Activated CD8-positive, alpha-beta T cell treated with anti-CD3 and anti-CD28 coated beads, Interleukin-2, amount 10 ng/mL, durations not matched to agents 7 days and 5 days (primary cell): ENCODE measurements around the gene KRTAP12-1. TPM values are rescaled to one million over a fixed set of nuclear protein-coding genes. Genes with fewer than 3 reads are reported as not detected.
A peak's percentile ranks its signal among the peaks of the same experiment; 100 is the strongest.

Source experiments
- ATAC-seq: fragments of 150-1000 bp; cut with Tn5 transposase; one replicate; pipeline ENCODE4 v1.10.0; 2021; ENCODE audit warnings: moderate library complexity
- CTCF ChIA-PET: fragments of 350-600 bp; sonication (Branson Sonifier 250); formaldehyde crosslinking; loops from one replicate; lab custom pipeline; 2021; ENCODE audit warnings: antibody characterized with exemption; lab: Charles Lee
- POLR2A ChIA-PET: fragments of 350-600 bp; sonication (Branson Sonifier 250); formaldehyde crosslinking; loops from one replicate; lab custom pipeline; 2021; ENCODE audit warnings: antibody characterized with exemption; lab: Charles Lee
- DNase-seq: peaks from one replicate; pipeline ENCODE4 v3.0.0-alpha.2; 2020
- H3K27ac Mint-ChIP-seq: one replicate; pipeline ENCODE4 v1.8.0; 2021; ENCODE audit warnings: mild to moderate bottlenecking, mixed read lengths
- H3K27me3 Mint-ChIP-seq: one replicate; pipeline ENCODE4 v1.8.0; 2021; ENCODE audit warnings: low read depth, mixed read lengths
- H3K36me3 Mint-ChIP-seq: one replicate; pipeline ENCODE4 v1.8.0; 2021; ENCODE audit warnings: low read depth, mixed read lengths
- H3K4me1 Mint-ChIP-seq: one replicate; pipeline ENCODE4 v1.8.0; 2021; ENCODE audit warnings: low read depth, mixed read lengths
- H3K4me3 Mint-ChIP-seq: one replicate; pipeline ENCODE4 v1.8.0; 2021; ENCODE audit warnings: mild to moderate bottlenecking, mixed read lengths
- H3K9me3 Mint-ChIP-seq: one replicate; pipeline ENCODE4 v1.8.0; 2022; ENCODE audit warnings: mixed read lengths; ENCODE audit not compliant: insufficient read depth
- total RNA-seq, 2 experiments: library from RNA; stranded (reverse); gene quantifications; one replicate each; pipeline ENCODE4 v1.2.3, GENCODE V29; 2021

Gene KRTAP12-1
- total RNA-seq, 2 experiments from 2014 or later: not detected

DNA sequence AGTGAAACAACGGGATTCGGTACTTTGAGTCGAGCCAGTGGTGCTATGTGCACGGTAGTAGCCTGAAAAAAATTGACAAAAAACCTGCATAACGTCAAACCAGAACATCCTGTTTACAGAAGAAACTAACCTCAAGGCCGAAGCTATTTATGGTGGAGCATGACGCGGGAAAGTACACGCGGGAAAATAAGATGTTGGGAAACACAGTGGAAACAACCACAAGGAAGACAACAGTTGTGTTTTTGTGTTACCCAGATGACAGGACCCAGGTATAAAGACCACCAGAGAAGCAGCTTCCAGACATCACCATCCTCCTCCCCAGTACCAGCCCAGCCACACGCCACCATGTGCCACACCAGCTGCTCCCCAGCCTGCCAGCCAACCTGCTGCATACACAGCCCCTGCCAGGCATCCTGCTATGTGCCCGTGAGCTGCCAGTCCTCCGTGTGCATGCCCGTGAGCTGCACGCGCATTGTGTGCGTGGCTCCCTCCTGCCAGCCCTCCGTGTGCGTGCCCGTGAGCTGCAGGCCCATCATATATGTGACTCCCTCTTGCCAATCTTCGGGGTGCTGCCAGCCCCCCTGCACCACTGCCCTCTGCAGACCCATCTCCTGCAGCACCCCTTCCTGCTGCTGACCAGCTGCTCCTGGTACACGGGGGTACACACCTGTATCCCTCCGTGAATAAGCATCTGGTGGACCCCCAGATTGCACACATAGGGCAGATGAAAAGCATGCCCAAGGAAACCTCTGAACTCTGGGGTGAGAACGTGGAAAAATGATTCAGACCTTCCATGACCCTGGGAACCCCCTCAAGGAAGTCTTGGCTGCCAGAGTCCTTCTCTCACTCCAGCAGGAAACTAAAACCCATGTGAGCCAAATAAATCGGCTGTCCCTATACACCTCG, 24.1 kb downstream of the KRTAP12-1 start, which contains the start of gene KRTAP12-3:
TSS of gene KRTAP12-3 (plus strand) at position 298 of the 906 bp plus-strand sequence. CDS start at position 346, 48 bp downstream.
- Mint-ChIP-seq H3K4me1 (peaks cover 59% of the 10 kb centered on the region), H3K27ac (peak within 1 kb of the TSS; percentile 96), H3K9me3 (peaks cover 61% of the 10 kb centered on the region), H3K36me3 (peaks cover 69% of the 10 kb centered on the region), H3K27me3 (peaks cover 3% of the 10 kb centered on the region), H3K4me3 (peak within 1 kb of the TSS; percentile 63)
- ATAC-seq: peak; percentile 74
- POLR2A ChIA-PET: interaction anchor here (1.0 kb wide), 1 partner anchor 10 kb away, joined by 3 read pairs; no protein-coding TSS in a partner anchor
- CTCF ChIA-PET: interaction anchor here (0.7 to 2.1 kb wide), 5 partner anchors 11 to 85 kb away, joined by 3 to 7 read pairs (median 3); no protein-coding TSS in a partner anchor
- DNase-seq: peak; percentile 64

- ChIA-PET CTCF (interaction anchor here (1.1 kb wide), 1 partner anchor 53 kb away, joined by 3 read pairs; no protein-coding TSS in a partner anchor), POLR2A (interaction anchor here (1.0 kb wide), 1 partner anchor 9 kb away, joined by 3 read pairs; no protein-coding TSS in a partner anchor)
- H3K27ac Mint-ChIP-seq: peak overlapping the region; percentile 96
- no peaks in the 10 kb centered on the region for H3K27me3 Mint-ChIP-seq
- peaks cover 69% of the 10 kb centered on the region for H3K36me3 Mint-ChIP-seq
- peak overlapping the region; percentile 63 for H3K4me3 Mint-ChIP-seq
- peaks cover 60% of the 10 kb centered on the region for H3K9me3 Mint-ChIP-seq
- peaks cover 59% of the 10 kb centered on the region for H3K4me1 Mint-ChIP-seq
- no peak for ATAC-seq
- DNase-seq: no peak
Measured at GRCh38 chr21:44656868-44657267, 25.1 kb downstream of the KRTAP12-1 start.

- ChIA-PET POLR2A (no interaction called here), CTCF (interaction anchor here (1.4 to 1.8 kb wide), 2 partner anchors 9 to 144 kb away, joined by 4 read pairs; no protein-coding TSS in a partner anchor)
- Mint-ChIP-seq H3K27me3 (no peaks in the 10 kb centered on the region), H3K4me3 (no peak within 1 kb of the TSS), H3K9me3 (peaks cover 46% of the 10 kb centered on the region), H3K4me1 (peaks cover 57% of the 10 kb centered on the region), H3K27ac (peak within 1 kb of the TSS; percentile 77), H3K36me3 (peaks cover 59% of the 10 kb centered on the region)
- ATAC-seq (no peak), DNase-seq (no peak)
Measured at GRCh38 chr21:44654576-44655175, 27.3 kb downstream of the KRTAP12-1 start, which contains the start of gene KRTAP12-4. Gene KRTAP12-4 (minus strand): TSS chr21:44654659. CDS start chr21:44654614, 45 bp downstream.

DNA sequence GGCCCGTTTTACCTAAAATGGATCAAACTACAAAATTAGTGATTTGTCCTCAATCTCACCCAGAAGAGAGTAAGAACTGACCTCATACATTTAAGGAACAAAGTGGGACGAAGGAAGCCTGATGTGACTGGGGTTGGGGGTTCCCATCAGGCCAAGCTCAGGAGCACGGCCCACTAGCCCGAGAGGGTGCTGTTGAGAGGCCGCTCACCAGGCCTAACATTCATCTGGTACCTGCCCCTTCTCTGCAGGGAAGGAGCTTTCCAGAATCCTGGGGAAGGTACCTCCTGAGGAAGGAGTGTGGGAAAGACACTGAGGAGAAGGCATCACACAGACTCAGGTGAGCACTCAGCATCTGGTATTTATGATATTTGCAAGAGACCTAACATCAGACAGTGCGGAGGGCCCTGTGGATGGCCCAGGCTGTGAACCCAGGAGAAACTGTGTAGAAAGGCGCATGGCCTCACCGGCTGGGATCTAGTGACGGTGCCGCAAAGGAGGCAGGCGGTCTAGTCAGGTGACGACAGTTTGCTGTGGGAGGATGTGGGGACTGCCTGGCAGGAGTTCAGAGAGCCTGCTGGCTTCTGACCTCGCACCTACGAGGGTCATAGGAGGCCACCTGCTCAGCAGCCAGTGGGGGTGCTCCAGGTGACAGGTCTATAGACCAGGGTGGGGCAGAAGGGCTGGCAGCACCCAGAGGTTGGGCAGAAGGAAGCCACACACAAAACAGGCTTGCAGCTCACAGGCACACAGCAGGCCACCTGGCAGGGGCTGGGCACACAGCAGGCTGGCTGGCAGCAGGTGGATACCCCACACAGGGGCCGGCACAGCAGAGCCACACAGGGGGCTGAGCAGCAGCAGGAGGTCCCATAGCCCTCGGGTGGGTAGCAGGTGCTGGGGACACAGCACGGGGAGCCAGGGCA, 28.0 kb downstream of the KRTAP12-1 start:
- H3K4me1 Mint-ChIP-seq: peaks cover 49% of the 10 kb centered on the region
- peaks cover 40% of the 10 kb centered on the region for H3K9me3 Mint-ChIP-seq
- ChIA-PET POLR2A (interaction anchor here (0.6 to 0.8 kb wide), 2 partner anchors 35 to 655 kb away, joined by 3 read pairs; no protein-coding TSS in a partner anchor), CTCF (interaction anchor here (1.4 kb wide), 1 partner anchor 8 kb away, joined by 4 read pairs; no protein-coding TSS in a partner anchor)
- no peak overlapping the region for H3K4me3 Mint-ChIP-seq
- no peaks in the 10 kb centered on the region for H3K27me3 Mint-ChIP-seq
- peak overlapping the region; percentile 77 for H3K27ac Mint-ChIP-seq
- peak; percentile 45 for DNase-seq
- H3K36me3 Mint-ChIP-seq: peaks cover 54% of the 10 kb centered on the region
- ATAC-seq: no peak

DNA sequence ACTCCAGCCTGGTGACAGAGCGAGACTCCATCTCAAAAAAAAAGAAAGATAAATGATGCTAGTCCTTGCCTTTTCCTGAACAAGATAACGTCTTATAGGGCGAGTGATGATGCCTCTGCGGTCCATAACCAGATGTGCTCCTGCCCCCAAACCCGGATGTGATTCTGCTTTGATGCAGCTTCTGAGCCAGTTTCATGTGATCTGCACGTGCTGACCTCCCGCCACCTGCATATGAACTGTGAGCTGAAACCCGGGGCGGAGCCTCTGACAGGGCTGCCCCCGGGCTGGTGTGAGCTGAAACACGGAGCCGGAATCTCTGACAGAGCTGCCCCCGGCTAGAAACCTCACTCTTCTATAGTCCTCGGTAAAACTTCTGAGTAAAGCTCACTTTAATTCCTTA, 28.8 kb downstream of the KRTAP12-1 start:
- peaks cover 34% of the 10 kb centered on the region for H3K9me3 Mint-ChIP-seq
- ATAC-seq (no peak), DNase-seq (no peak)
- no peaks in the 10 kb centered on the region for H3K27me3 Mint-ChIP-seq
- H3K4me3 Mint-ChIP-seq: no peak overlapping the region
- CTCF ChIA-PET: no interaction called here
- peaks cover 41% of the 10 kb centered on the region for H3K4me1 Mint-ChIP-seq
- H3K36me3 Mint-ChIP-seq: peaks cover 46% of the 10 kb centered on the region
- H3K27ac Mint-ChIP-seq: no peak overlapping the region
- POLR2A ChIA-PET: interaction anchor here (0.8 kb wide), 1 partner anchor 34 kb away, joined by 3 read pairs; no protein-coding TSS in a partner anchor

DNA sequence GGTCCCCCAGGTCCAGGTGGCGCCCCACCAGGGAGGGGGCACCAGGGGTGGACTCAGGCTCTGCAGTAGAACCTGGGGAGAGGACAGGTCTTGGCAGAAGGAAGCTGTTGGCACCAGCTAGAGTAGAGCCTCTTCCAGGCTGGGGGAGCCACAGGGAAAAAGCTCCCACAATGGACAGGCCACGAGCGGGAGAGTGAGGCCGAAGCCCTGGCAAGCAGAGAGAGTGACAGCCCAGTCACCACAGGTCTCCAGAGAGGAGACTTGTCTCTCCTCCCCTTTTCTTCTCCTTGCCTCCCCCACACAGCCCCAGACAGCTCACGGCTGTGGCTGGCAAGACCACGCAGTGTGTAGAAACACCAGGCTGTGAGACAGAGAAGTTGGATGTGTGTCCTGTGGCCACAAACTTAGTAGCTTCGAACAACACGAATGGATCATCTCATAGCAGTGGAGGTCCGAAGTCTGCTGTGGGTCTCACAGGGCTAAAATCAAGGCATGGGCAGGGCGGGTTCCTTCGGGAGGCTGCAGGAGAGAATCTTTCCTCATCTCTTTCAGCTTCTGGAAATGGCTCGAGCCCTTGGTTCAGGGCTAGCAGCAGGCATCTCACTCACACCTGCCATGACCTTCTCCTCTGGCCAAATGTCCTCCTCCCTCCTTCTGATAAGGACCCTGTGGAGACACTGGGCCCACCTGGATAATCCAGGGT, 30.8 kb downstream of the KRTAP12-1 start:
- Mint-ChIP-seq H3K27ac (peak overlapping the region; percentile 16), H3K9me3 (peaks cover 15% of the 10 kb centered on the region), H3K4me3 (no peak overlapping the region), H3K27me3 (no peaks in the 10 kb centered on the region), H3K4me1 (peaks cover 24% of the 10 kb centered on the region), H3K36me3 (peaks cover 28% of the 10 kb centered on the region)
- POLR2A ChIA-PET: no interaction called here
- ATAC-seq: no peak
- no peak for DNase-seq
- CTCF ChIA-PET: interaction anchor here (0.7 kb wide), 1 partner anchor 143 kb away, joined by 3 read pairs; no protein-coding TSS in a partner anchor

DNA sequence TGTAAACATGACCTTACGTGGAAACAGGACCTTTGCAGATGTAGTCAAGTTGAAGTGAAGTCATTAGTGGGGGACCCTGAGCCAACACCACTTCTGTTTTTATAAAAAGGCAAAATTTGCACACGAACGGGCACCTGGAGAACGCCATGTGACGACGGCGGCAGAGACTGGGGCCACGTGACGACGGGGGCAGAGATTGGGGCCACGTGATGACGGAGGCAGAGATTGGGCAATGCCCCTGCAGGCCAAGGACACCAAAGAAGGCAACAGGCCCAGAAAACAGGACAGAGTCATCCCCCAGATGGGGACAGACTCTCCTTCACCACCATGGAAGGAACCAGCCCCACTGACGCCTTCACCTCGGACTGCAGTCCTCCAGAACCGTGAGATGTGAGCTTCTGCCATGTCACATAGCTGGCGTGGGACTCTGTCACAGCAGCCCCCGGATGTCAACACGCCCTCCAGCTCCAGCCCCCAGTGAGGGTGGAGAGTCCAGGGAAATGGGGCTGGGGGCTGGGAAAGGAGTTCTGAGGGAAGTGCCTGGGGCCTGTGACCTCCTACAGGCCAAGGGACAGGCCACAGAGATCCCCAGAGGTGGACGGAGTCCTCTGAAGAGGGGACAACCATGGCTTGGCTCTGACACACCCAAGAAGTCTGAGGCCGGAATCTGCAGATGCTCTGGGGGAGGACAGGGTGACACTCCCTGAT, 31.5 kb downstream of the KRTAP12-1 start:
- Mint-ChIP-seq H3K36me3 (peaks cover 21% of the 10 kb centered on the region), H3K27ac (peak overlapping the region; percentile 40), H3K9me3 (peaks cover 13% of the 10 kb centered on the region), H3K4me3 (no peak overlapping the region), H3K4me1 (peaks cover 24% of the 10 kb centered on the region), H3K27me3 (no peaks in the 10 kb centered on the region)
- DNase-seq (peak; percentile 3), ATAC-seq (no peak)
- POLR2A ChIA-PET: no interaction called here
- CTCF ChIA-PET: interaction anchor here (0.7 kb wide), 1 partner anchor 143 kb away, joined by 3 read pairs; no protein-coding TSS in a partner anchor

- CTCF ChIA-PET: no interaction called here
Measured at GRCh38 chr21:44649521-44650100, 32.4 kb downstream of the KRTAP12-1 start.

DNA sequence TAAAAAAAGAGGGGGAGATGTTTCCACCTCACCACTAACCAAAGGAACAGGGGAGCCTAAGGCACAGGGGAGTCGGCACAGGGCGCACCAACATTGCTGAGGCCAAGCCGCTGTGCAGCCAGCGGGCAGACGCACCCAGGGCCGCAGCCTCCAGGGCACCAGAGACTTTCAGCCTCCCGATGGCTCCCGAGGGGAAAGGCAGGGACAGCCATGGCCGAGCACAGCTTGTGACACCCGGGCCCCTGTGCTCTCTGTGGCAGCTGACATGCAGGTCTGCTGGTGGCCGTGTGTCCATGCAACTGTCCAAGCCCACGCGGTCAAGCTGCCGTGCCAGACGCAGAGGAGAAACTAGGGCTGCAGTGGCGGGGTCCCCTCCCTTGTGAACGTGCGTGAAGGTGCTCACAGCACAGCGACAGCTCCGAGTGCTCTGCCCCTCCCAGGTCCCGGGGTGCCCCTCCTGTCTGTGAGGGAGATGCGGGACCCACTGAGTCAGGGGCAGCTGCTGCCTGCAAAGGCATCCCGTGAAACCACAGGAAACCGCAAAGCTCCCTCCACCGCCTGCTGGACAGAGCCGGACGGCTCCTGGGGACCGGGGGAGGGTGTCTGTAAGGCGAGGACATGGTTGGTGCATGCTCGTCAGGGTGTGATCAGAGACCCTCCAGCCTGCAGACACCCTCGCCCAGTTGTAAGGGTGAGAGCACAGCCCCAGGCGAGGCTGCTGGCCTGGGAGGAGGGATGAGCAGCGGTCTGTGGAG, 33.2 kb downstream of the KRTAP12-1 start:
- POLR2A ChIA-PET: no interaction called here

More at GRCh38 chr21:44649521-44650100, 32.4 kb downstream of the KRTAP12-1 start:
- no peaks in the 10 kb centered on the region for H3K27me3 Mint-ChIP-seq
- H3K4me3 Mint-ChIP-seq: no peak overlapping the region
- POLR2A ChIA-PET: no interaction called here
- H3K9me3 Mint-ChIP-seq: peaks cover 19% of the 10 kb centered on the region
- peak; percentile 14 for DNase-seq
- peaks cover 16% of the 10 kb centered on the region for H3K4me1 Mint-ChIP-seq
- H3K27ac Mint-ChIP-seq: no peak overlapping the region
- ATAC-seq: no peak
- H3K36me3 Mint-ChIP-seq: peaks cover 19% of the 10 kb centered on the region

More for the DNA sequence above, 33.2 kb downstream of the KRTAP12-1 start:
- CTCF ChIA-PET: no interaction called here
- peaks cover 16% of the 10 kb centered on the region for H3K36me3 Mint-ChIP-seq
- peaks cover 22% of the 10 kb centered on the region for H3K9me3 Mint-ChIP-seq
- no peak overlapping the region for H3K27ac Mint-ChIP-seq
- no peak for ATAC-seq
- H3K4me3 Mint-ChIP-seq: no peak overlapping the region
- peak; percentile 16 for DNase-seq
- no peaks in the 10 kb centered on the region for H3K27me3 Mint-ChIP-seq
- H3K4me1 Mint-ChIP-seq: peaks cover 8% of the 10 kb centered on the region
